ENCODE measurements around the gene CTNNBL1.

GRCh38 chr20:37672143-37672542 lies 21.7 kb upstream of the CTNNBL1 start:
- TF ChIP-seq CTCF (IDR thresholded peaks at IDR 0.05; ENCODE audit: poor library complexity) (no peak), EZH2 (IDR thresholded peaks at IDR 0.05; ENCODE audit: borderline replicate concordance) (no peak), EZH2phosphoT487 (IDR thresholded peaks at IDR 0.05; ENCODE audit: low read depth, severe bottlenecking, unreplicated experiment) (no peak)

Measured in hepatocyte (in vitro differentiated cells).